ENCODE measurements around the gene PIR. TPM values are rescaled to one million over a fixed set of nuclear protein-coding genes. Genes with fewer than 3 reads are reported as not detected.
A peak's percentile ranks its signal among the peaks of the same experiment; 100 is the strongest.

PIR gene
- total RNA-seq, 1 donor from 2014 or later = 53.4 TPM

- H3K36me3 Mint-ChIP-seq (ENCODE audit: low read depth) = no peaks in the 10 kb centered on the region
- no peak for TF ChIP-seq CTCF (conservative IDR thresholded peaks at IDR 0.05)
- peak overlapping the region; percentile 1 for H3K4me3 Mint-ChIP-seq
- no peak for DNase-seq (ENCODE audit: low read depth, low spot score)
- peaks cover 6% of the 10 kb centered on the region for H3K9me3 Mint-ChIP-seq
- peaks cover 22% of the 10 kb centered on the region for H3K4me1 Mint-ChIP-seq
- H3K27ac Mint-ChIP-seq (ENCODE audit: unreplicated experiment) = peak overlapping the region; percentile 66
- H3K27me3 Mint-ChIP-seq (ENCODE audit: low read depth) = no peaks in the 10 kb centered on the region
These were observed 18.4 kb upstream of the PIR start for GRCh38 chrX:15511563-15511962.

- no peaks in the 10 kb centered on the region for H3K36me3 Mint-ChIP-seq (ENCODE audit: low read depth)
- DNase-seq (ENCODE audit: low read depth, low spot score) = no peak
- H3K27me3 Mint-ChIP-seq (ENCODE audit: low read depth) = no peaks in the 10 kb centered on the region
- TF ChIP-seq CTCF (conservative IDR thresholded peaks at IDR 0.05) = no peak
- no peak overlapping the region for H3K27ac Mint-ChIP-seq (ENCODE audit: unreplicated experiment)
- H3K4me3 Mint-ChIP-seq = no peak overlapping the region
- H3K9me3 Mint-ChIP-seq = peaks cover 6% of the 10 kb centered on the region
- H3K4me1 Mint-ChIP-seq = peaks cover 22% of the 10 kb centered on the region
These were observed 16.7 kb upstream of the PIR start for GRCh38 chrX:15509845-15510244.

- H3K27me3 Mint-ChIP-seq (ENCODE audit: low read depth) = no peaks in the 10 kb centered on the region
- TF ChIP-seq CTCF (conservative IDR thresholded peaks at IDR 0.05) = no peak
These were observed 13.9 kb upstream of the PIR start for GRCh38 chrX:15507005-15507404.

GRCh38 chrX:15505101-15505500 is 12.0 kb upstream of the PIR start:
- DNase-seq (ENCODE audit: low read depth, low spot score) = no peak
- H3K4me3 Mint-ChIP-seq = no peak overlapping the region
- H3K36me3 Mint-ChIP-seq (ENCODE audit: low read depth) = no peaks in the 10 kb centered on the region
- no peak overlapping the region for H3K27ac Mint-ChIP-seq (ENCODE audit: unreplicated experiment)
- no peaks in the 10 kb centered on the region for H3K27me3 Mint-ChIP-seq (ENCODE audit: low read depth)
- H3K9me3 Mint-ChIP-seq = no peaks in the 10 kb centered on the region
- TF ChIP-seq CTCF (conservative IDR thresholded peaks at IDR 0.05) = no peak
- no peaks in the 10 kb centered on the region for H3K4me1 Mint-ChIP-seq

More at GRCh38 chrX:15507005-15507404, 13.9 kb upstream of the PIR start:
- Mint-ChIP-seq H3K9me3 (peaks cover 5% of the 10 kb centered on the region), H3K36me3 (ENCODE audit: low read depth) (no peaks in the 10 kb centered on the region), H3K27ac (ENCODE audit: unreplicated experiment) (no peak overlapping the region), H3K4me3 (no peak overlapping the region), H3K4me1 (peaks cover 15% of the 10 kb centered on the region)
- DNase-seq (ENCODE audit: low read depth, low spot score) = no peak

- Mint-ChIP-seq H3K4me3 (no peak overlapping the region), H3K9me3 (no peaks in the 10 kb centered on the region), H3K4me1 (no peaks in the 10 kb centered on the region), H3K27me3 (ENCODE audit: low read depth) (no peaks in the 10 kb centered on the region), H3K27ac (ENCODE audit: unreplicated experiment) (no peak overlapping the region), H3K36me3 (ENCODE audit: low read depth) (no peaks in the 10 kb centered on the region)
- TF ChIP-seq CTCF (conservative IDR thresholded peaks at IDR 0.05) = no peak
- DNase-seq (ENCODE audit: low read depth, low spot score) = no peak
These were observed 11.5 kb upstream of the PIR start for GRCh38 chrX:15504661-15505060.

GRCh38 chrX:15501506-15501905 is 8.4 kb upstream of the PIR start:
- Mint-ChIP-seq H3K4me1 (peaks cover 6% of the 10 kb centered on the region), H3K27ac (ENCODE audit: unreplicated experiment) (no peak overlapping the region), H3K27me3 (ENCODE audit: low read depth) (no peaks in the 10 kb centered on the region), H3K9me3 (peaks cover 2% of the 10 kb centered on the region), H3K4me3 (no peak overlapping the region), H3K36me3 (ENCODE audit: low read depth) (no peaks in the 10 kb centered on the region)
- no peak for TF ChIP-seq CTCF (conservative IDR thresholded peaks at IDR 0.05)
- DNase-seq (ENCODE audit: low read depth, low spot score) = no peak

Measured in neural crest cell (in vitro differentiated cells).